Measurements from ENCODE around the gene MYOG.

DNA sequence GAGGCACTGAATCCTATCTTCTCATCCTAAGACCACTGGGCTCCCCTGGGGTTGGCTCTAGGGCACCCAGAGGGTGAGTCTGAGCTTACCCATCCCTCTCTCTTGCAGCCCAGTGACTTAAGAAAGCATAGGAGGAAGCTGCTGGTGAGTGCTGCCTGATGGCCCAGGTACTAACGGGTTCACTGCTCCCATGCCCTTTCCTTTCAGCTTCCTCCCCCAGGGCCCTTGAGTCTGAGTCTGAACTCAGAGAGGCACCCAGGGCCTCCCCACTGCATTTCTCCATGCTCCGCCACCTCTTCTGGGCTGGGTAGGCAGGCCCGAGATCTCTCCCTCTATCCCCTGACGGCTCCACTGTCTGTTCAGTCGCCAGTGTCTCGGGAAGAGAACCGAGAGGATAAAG lies 29.8 kb downstream of the MYOG start:
- TF ChIP-seq GATA2 (IDR thresholded peaks at IDR 0.05; ENCODE audit: low read depth, low read length) (no peak), GATA3 (IDR thresholded peaks at IDR 0.05; ENCODE audit: low read depth, low read length) (no peak)

Measured in SH-SY5Y (cell line).